Measurements from ENCODE around the gene SEMA5A. TPM values are rescaled to one million over a fixed set of nuclear protein-coding genes. Genes with fewer than 3 reads are reported as not detected.

The SEMA5A gene
- total and polyA plus RNA-seq, 2 of the 8 experiments (the other 6 are each of a cell fraction or from before 2014, with no cell fraction given), result 5.3 to 8.9 TPM

- no peaks in the 10 kb centered on the region for H3K79me1 ChIP-seq (ENCODE audit: low read depth, low read length)
- H2AFZ ChIP-seq (ENCODE audit: low read length), result no peak overlapping the region
- no peak overlapping the region for H2AK5ac ChIP-seq (ENCODE audit: low read depth, low read length)
- no peak overlapping the region for H2BK12ac ChIP-seq (ENCODE audit: low read depth, low read length)
- ChIA-PET POLR2A (ENCODE audit: partially characterized antibody) (no interaction called here), CTCF (ENCODE audit: partially characterized antibody) (interaction anchor here (0.6 kb wide), 1 partner anchor 797 kb away, joined by 3 read pairs; no protein-coding TSS in a partner anchor)
- H4K91ac ChIP-seq (replicated peaks; ENCODE audit: insufficient read length, low read length), result no peak overlapping the region
- H3K56ac ChIP-seq (replicated peaks; ENCODE audit: insufficient read length, low read depth, low read length), result no peak overlapping the region
- H3K4me1 ChIP-seq (replicated peaks in 1 of 4; ENCODE audit: control insufficient read depth in 3 of 4, insufficient read depth in 4 of 4, low read length in 3 of 4), result peaks cover 0 to 4% (median 1%) of the 10 kb centered on the region in 4 experiments; a peak in 3 of 7 replicates
- no peaks in the 10 kb centered on the region for H3K27me3 ChIP-seq (replicated peaks in 1 of 4; ENCODE audit: control insufficient read depth in 3 of 4, extremely low read depth in 1 of 4, insufficient read depth in 3 of 4, low read length in 3 of 4)
- no peak overlapping the region for H2BK15ac ChIP-seq (ENCODE audit: low read length)
- no peak overlapping the region for H3K4me2 ChIP-seq (ENCODE audit: insufficient read depth in 1 of 2, low read depth in 2 of 2, low read length in 2 of 2)
- no peak overlapping the region for H2BK120ac ChIP-seq (replicated peaks; ENCODE audit: low read depth, low read length)
- no peak overlapping the region for H2BK5ac ChIP-seq (ENCODE audit: low read depth, low read length)
- H3K23me2 ChIP-seq (ENCODE audit: low read depth, low read length), result no peaks in the 10 kb centered on the region
- no peaks in the 10 kb centered on the region for H4K20me1 ChIP-seq (replicated peaks in 1 of 2; ENCODE audit: control insufficient read depth in 1 of 2, insufficient read depth in 2 of 2, low read length in 2 of 2)
- no peak for DNase-seq (ENCODE audit: low read depth in 1 of 2, low spot score in 2 of 2)
- H3K27ac ChIP-seq (ENCODE audit: low read depth, low read length), result no peak overlapping the region
- no peak overlapping the region for H3K18ac ChIP-seq (ENCODE audit: extremely low read depth, low read length)
- H4K5ac ChIP-seq (ENCODE audit: insufficient read length, low read depth, low read length), result no peak overlapping the region
- no peaks in the 10 kb centered on the region for H3K36me3 ChIP-seq (ENCODE audit: control insufficient read depth in 2 of 4, insufficient read depth in 4 of 4, low read length in 3 of 4)
- H4K8ac ChIP-seq (ENCODE audit: extremely low read depth, insufficient read depth, low read length), result no peak overlapping the region
- H3K9me3 ChIP-seq (ENCODE audit: insufficient read depth in 2 of 2, low read depth in 1 of 2, low read length in 1 of 2), result no peaks in the 10 kb centered on the region
- no peak overlapping the region for H3K4ac ChIP-seq (replicated peaks; ENCODE audit: insufficient read length, low read depth, low read length)
- TF ChIP-seq TEAD4 (IDR thresholded peaks at IDR 0.05; ENCODE audit: low read depth, low read length), result peak; percentile 22; the same call in 1 of the 2 replicates
- no peak for TF ChIP-seq TAF1 (IDR thresholded peaks at IDR 0.05; ENCODE audit: low read depth, low read length)
- H3K23ac ChIP-seq (ENCODE audit: insufficient read length), result no peak overlapping the region
- H2BK20ac ChIP-seq (ENCODE audit: low read length), result no peak overlapping the region
- H3K9ac ChIP-seq (replicated peaks in 1 of 4; ENCODE audit: extremely low read depth in 1 of 4, low read depth in 3 of 4, low read length in 3 of 4), result no peak overlapping the region
- H3K14ac ChIP-seq (ENCODE audit: insufficient read length), result no peak overlapping the region
- H3K79me2 ChIP-seq (ENCODE audit: control insufficient read depth in 1 of 2, insufficient read depth in 2 of 2, low read length in 2 of 2), result no peaks in the 10 kb centered on the region
- no peak overlapping the region for H3K4me3 ChIP-seq (ENCODE audit: extremely low read depth in 1 of 4, insufficient read depth in 2 of 4, low read depth in 3 of 4, low read length in 4 of 4)
- FAIRE-seq, result no peak
Observed at GRCh38 chr5:9233712-9234111, 312.2 kb downstream of the SEMA5A start.

Measured in H1 (cell line).